ENCODE data around the gene TAOK1.
A peak's percentile ranks its signal among the peaks of the same experiment; 100 is the strongest.
"Not testable (repeated sequence)": the region's sequence is repeated elsewhere in the genome, so short reads cannot be mapped to it uniquely, and the experiment has no call there.

The TAOK1 gene

DNA sequence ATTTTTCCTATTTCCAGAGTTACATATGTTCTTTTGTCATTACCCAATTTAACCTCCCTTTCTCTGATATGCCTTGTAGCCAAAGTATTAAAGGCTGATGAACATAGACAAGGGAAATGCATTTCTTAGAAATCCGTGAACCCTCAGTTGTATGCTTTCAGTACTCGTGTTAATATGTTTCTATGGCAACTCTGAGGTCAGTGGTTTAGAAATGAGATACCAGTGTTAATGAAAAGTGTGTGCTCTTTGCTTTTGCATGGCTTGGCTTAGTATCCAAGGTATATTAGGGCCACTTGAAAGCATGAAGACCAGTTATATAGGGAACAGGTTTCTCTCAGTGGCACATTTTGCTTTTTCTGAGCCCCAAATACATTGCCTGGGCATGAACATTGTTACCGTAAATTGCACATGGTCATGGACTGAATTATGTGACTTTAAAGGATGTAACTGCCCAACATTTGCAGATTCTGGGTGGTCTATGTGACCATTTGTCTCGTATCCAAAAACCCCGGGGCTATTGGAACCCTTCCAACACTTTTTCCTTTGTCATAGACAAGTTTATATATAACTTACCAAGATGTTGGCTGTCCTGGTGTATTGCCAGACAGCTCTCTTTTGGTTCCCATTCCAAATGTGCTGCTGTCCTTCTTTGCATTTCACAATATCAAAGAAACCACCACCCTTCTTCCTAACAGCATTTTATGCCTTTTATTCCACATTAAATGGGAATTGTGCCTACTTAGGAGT lies 159.2 kb downstream of the TAOK1 start:
- DNase-seq: no peak

DNA sequence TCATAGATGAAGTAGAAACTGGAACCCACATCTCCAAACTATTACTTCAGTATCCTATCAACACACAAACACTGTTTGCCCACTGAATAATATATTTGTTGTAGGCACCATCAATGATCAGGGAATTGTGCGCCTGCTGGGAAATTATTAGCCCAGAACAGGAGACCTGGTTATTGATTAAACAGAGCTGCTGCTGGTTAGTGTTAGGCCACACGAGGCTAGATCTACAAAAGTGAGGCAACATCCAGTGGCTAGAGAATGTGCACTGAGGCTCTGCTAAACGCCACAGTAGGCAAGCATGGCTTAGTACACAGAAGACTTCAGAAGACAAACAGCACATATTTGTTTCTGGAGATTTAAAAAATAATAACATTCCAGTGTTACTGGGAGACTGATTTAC lies 165.7 kb downstream of the TAOK1 start:
- DNase-seq: no peak

DNA sequence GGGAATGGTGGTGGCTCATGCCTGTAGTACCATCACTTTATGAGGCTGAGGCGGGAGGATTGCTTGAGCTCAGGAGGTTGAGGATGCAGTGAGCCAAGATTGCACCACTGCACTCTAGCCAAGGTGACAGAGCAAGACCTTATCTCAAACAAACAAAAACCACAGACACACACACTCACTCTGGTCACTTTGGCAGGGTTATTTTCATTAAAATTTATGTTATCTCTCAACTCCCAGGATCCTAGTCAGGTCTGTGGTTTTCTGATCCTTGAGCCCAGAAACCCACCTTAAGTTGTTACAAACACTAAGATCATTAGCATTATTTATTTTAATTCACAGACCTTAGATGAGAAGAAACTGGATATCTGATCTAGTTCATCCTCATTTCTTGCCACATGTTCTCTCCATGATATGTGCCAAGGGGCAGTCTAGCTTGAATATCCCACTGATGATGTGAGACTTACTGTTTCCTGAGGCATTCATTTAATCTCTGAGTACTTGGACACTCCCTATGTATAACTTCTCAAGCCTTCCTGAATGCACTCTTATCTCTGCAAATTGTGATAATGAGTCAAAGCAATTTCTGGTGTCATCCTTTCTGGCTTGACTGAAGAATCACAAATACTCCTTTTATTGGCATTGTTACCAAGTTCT lies 167.0 kb downstream of the TAOK1 start:
- DNase-seq: no peak

DNA sequence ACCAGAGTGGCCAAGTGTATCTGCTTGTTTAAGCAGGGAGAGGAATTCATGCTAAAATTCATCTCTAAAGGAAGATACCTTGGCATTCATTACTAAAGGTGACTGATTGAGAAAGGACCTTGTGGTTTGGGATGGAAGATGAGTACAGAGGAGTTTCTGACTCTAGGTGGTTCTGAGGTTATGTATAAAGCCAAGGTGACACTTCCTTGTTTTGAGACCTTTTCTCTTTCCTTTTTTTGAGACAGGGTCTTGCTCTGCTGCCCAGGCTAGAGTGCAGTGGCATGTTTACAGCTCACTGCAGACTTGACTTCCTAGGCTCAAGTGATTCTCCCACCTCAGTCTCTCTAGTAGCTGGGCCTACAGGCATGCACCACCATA lies 167.6 kb downstream of the TAOK1 start:
- DNase-seq: no peak

DNA sequence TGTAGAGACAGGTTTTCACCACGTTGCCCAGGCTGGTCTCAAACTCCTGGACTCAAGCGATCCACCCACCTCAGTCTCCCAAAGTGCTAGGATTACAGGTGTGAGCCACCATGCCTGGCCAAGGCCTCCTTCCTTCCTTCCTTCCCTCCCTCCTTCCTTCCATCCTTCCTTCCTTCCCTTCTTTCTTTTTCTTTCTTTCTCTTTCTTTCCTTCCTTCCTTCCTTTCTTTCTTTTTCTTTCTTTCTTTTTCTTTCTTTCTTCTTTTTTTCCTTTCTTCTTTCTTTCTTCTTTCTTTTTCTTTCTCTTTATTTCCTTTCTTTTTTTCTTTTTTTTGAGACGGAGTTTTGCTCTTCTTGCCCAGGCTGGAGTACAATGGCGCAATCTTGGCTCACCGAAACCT lies 168.0 kb downstream of the TAOK1 start:
- DNase-seq: not testable (repeated sequence)

DNA sequence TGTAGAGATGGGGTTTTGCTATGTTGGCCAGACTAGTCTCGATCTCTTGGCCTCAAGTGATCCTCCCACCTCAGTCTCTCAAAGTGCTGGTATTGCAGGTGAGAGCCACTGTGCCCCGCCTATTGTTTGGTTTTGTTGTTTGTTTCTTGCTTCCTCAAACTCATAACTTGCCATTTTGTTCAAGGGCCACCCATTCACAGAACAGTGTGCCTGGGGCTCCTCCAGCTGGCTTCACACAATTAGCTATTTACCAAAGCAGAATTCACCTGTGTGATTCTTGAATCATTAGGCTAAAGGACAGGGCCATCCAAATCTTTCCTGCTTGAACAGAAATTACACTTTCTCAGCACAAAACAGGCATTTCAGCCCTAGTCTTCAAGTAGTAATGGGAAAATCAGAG lies 169.5 kb downstream of the TAOK1 start:
- no peak for DNase-seq

DNA sequence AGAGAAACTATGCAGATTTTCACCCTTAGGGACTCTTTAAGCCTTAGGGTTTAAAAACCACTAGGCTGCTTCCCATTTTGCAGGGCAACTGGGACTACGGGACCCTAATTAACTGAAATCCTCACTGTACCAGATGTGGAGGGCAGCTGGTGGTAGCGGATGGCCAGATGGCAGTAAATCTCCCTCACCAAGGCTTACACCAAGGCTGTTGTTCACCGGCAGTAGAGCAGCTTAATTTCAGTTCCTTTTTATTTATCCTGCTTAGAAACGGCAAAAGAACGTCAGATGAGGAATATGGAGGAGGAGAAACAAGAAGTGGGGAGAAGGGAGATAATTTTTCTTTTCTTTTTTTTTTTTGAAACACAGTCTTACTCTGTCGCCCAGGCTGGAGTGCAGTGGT lies 170.2 kb downstream of the TAOK1 start:
- no peak for DNase-seq

DNA sequence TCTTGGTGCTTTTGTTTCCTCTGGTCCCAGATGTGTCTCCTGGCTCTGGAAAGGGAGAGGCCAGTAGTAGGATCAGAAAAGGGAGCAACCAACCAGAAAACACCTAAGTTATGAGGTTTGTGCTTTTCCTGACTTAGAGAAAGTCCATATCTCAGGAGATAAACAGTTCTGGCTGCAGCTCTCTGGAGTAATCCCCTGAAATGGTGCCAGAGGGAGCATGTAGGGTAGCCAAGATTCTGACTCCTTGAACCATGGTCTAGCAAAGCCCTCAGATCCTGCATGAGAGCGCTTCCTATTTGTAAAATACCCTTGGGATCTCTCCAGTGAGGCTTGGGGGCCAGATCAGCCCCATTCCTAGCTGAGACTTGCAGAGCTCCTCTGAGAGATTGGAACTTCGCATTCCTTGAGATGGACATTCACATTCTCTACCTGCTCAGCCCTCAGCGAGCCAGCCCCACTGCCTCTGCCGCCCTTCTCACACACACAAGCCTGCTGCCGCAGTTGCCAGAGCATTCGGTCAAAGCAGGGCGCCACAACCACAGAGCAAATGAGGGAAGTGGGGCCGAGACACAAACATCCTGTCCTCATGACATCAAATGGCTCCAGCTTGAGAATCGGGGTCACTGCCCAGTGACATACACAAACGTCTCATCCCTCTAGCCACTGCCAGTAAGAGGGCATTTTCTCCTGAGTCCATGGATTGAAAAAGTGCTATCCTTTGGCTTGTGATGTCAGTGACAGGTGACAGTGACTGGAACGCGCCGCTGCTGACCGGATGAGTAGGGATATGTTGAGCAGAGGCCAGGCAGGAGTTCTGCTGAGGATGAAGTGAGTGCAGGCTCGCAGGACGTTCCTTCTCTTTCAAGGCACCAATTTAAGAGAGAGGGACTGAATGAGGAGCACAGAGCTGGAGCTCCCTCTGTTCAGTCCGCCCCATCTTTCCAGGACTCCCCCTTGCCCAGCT lies 171.7 kb downstream of the TAOK1 start:
- DNase-seq: peak; percentile 34

DNA sequence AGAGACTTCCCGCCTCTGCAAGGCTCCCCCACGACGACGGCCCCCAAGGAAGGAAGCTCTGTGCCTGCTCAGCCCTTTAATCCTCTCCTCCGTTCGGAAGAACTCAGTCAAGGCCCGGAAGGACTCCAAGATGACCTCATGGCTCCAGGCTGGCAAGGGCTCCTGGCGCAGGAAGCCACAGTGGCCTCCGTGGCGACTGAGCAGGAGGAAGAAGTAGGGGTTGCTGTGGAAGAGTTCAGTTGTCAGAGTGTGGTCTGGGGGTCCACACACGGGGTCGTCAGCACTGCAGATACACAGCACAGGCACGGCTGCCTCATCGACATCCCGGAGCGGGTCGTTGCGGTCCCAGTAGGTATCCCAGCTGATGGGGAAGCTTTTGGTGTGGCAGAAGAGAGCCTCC lies 172.5 kb downstream of the TAOK1 start:
- no peak for DNase-seq

DNA sequence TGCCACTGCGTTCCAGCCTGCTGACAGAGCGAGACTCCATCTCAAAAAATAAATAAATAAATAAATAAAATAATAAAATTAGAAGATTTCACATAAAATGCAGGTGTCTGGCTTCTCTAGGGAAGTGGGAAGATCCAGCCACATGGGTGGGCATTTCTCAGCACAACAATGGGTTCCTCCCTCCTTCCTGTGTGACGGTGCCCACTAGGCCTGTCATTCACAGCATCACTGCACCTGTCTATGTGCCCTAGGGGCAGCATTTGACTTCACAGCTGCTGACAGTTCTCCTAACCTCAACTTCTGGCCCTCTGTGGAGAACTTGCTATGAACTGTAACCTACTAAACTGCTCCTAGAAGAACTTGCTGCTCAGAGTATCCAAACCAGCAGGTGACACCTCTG lies 173.7 kb downstream of the TAOK1 start:
- DNase-seq: no peak

DNA sequence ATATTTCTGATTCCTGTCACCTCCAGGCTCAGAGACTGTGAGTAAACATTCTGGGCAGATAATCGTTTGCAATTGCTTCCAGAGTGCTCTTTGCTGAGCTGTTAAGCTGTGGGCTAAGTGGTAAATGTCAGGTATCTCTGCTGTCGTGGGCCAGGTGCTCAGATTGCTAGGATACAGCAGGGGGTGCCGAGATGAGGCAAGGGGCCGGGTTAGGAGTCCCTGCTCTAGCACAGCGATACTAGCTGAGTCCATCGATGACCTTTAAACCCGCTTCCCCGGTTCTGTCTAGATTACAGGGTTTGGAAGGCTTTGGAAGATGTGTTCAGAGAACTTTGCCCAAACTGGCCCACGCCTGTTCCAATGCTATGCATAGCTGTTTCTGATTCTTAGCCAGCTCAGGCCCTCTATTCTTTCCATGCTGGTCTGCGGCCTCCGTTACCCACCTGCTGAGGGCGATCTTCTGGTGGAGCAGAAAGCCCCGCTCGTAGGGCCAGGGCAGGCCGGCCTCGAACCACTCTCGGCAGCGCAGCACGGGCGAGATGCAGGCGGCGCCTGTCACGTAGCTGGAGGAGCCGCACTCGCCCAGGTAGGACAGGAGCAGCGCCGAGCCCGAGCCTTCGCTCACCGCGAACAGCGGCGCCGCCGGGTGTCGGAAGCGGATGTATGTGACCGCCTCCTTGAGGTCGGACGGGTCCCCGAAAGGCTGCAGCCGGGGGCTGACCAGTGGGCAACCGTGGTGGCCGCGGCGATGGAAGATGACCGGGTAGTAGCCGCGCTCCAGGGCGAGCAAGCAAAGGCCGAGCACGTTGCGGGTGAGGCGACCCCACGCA lies 175.7 kb downstream of the TAOK1 start:
- peak; percentile 59 for DNase-seq

DNA sequence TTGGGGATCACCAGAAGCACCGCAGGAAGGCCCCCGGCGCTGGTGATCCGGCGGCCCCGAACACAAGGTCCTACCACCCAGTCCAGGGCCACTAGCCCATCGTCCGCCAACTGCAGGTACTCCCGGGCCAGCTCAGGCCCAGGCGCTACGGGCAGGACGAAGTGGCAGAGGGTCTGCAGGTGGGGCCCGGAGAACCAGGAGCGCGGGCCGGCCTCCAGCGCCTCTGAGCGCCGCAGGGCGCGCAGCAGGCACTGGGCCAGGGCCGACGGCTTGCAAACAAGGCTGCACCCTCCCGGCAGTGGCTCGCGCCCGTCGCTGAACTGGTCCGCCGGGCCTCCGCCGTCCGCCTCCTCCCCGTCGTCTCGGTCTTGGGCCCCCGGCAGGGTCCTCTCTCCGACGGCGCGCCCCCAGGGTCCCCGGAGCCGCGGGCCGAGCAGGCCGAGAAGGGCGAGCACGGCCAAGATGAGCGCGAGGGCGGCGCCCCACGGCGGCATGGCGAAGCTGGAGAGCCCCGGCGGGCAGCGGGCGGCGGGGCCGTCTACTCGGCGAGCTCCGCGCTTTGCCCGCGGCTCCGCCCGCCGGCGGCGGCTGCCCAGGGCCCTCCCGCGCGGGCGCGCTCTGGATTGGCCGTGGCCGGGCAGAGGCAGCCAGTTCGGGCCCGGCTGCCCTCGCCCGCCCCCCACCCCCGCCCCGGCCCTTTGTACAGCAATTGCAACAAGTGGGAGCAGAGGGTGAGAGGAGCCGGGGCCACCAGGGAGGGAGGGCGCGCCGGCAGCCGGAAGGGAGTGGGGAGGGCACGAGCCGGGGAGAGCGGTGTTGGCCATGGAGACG lies 176.5 kb downstream of the TAOK1 start, which contains the start of gene ABHD15:
Gene ABHD15 (minus strand): TSS at position 565 of the 831 bp plus-strand sequence. CDS start 71 bp downstream, at position 494.
- peak; percentile 58 for DNase-seq

DNA sequence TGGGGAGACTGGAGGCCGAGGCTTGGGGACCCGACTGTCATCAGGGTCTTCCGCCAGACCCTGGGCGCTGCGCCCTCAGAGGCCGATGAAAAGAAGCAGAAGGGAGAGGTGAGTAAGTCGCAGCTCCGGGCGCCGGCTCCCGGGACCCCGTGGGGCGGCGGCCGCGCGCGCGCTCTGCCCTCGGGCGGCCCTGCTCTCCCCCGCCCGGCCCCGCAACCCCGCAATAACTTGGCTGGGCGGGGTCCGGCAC lies 177.1 kb downstream of the TAOK1 start:
- DNase-seq: no peak

DNA sequence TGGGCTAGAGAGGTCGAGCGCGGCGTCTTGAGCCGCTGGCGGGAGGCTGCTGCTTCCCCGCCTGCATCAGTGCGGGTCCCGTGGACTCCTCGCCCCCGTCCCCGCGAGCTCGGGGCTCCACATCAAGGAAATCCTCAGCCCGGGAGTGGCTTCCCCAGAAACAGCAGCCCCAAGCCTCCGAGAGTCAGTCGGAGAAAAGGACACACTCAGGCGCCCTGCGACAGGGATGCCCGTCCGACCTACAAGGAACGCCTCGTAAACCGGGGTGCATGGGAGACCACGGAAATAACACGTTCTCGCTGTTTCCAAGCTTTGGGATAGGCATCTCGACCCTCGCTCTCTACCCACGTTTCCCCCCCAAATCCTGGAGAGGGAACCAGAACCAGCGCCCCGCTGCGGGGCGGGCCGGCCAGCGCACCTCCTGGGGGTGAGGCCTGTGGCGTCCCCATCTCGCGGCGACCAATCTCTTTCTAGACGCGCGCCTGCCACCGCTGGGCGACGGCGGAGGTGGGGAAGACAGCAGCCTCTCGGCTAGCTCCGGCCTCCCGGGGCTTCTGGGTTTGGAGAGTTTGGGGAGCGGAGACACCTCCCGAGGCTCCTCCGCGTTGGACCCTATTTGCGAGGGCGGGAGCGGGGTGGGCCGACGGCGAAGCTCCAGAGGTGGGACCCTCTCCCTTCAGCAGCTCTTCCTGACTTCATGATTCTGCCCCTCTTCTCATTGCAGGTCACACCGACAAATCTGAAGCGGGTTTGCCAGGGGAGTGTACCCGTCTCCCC lies 177.6 kb downstream of the TAOK1 start:
- peak; percentile 80 for DNase-seq

DNA sequence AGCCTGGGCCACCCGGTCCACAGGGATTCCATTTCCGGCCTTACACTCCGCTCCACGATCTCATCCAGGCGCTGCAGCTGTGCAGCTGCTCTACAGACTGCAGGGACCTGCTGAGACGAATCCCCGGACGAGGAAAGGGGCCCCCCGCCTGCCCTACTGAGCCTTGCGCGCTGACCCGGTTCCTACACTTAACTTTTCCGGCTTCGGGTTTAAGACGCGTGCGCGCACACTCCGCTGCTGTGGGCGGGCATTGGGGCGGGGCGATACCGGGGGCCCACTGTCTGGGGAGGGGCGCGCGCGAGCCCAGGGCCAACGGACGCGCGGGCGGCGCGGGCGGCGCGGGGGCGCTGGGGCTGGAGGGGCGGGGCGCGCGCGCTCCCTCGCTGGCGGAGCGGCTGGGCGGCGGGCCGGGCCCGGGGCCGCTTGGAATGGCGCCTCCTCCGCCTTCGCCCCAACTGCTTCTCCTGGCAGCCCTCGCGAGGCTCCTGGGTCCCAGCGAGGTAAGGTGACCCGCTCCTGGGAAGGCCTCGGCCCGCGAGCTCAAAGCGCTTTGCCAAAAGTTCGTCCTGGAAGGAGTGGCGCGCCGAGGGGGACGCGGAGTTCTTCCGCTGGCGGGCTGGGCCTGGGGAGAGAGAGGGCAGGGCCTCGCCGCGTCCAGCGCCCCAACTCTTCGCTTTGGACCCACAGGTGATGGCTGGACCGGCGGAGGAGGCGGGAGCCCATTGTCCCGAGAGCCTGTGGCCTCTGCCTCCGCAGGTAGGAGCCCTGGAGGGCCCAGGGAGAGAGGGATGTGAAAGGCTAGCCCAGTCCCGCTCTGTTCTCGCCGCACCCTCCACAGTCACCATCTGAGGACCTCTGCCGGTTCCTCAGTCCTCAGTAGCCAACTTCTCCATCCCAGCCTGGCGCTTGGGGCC lies 178.4 kb downstream of the TAOK1 start, which contains the start of gene TP53I13:
Gene TP53I13 (plus strand): TSS at position 371 of the 914 bp plus-strand sequence. CDS start 58 bp downstream, at position 429.
- peak; percentile 93 for DNase-seq

DNA sequence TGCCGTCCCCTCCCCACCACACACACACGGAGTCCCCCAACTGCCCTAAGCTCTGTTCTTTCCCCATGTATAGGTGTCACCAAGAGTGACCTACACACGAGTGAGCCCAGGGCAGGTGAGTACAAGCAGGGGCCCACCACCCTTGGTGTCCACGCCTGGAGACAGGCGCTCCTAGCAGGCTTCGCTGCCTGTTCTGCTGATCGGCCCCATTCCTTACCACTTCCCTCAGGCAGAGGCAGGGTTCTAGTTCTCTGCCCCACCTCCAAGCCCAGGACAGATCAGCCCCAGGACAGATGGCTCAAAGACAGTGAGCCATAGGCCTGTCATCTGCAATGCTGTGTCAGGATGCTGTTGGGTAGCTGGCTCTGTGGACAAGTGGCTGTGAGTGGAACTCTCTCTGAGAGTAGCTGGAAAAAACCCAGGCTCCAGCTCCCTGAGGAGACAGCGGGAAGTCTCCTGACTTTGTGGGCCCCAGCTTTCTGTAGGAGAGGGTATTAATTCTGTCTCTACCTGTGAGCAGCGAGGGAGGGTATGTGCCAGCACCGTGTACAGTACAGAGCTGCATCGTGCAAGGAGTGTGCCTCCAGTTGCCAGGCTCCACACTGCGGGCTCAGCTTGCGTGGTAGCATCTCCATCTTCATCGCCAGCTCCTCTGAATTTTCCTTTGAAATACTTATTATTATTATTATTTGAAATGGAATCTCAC lies 179.2 kb downstream of the TAOK1 start:
- DNase-seq: no peak

DNA sequence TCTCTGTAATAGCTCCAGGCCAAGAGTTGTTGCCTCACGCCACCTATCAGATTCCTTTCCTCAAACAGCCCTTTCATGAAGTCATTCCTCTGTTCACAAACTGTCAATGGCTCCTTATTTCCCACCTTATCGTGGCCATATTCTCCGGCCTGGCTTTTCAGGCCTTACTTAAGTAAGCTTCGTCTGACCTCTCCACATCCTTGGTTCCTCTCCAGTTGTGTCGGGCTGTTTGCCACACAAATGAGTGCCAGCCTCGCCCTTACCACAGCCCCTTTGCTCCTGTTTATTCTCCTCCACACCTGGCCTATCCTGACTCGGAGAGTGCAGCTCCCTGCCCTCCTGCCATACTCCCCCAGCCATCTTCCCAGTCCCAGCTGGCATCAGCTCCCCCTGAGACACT lies 180.4 kb downstream of the TAOK1 start:
- no peak for DNase-seq

DNA sequence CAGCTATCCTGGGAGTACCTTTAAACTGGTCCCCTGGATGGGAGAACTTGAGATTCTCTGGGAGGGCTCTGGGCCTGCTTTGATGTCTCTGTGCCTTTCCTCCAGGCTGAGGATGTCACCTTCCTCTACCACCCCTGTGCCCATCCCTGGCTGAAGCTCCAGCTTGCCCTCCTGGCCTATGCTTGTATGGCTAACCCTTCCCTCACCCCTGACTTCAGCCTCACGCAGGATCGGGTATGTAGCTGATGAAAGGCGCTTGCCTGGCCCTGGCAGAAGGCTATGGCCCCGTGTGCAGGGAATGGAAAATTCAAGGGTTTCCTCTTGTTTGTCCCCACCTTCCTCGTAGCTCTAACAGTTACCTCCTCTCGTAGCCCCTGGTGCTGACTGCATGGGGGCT lies 181.3 kb downstream of the TAOK1 start:
- DNase-seq: no peak

Data from CD4-positive, alpha-beta T cell treated with Interleukin-17A for 1 hour (primary cell).